Vagina (tissue), 2 donors: Measurements from ENCODE around the gene DPF1. TPM values are rescaled to one million over a fixed set of nuclear protein-coding genes. Genes with fewer than 3 reads are reported as not detected.
"Not testable (repeated sequence)": the region's sequence is repeated elsewhere in the genome, so short reads cannot be mapped to it uniquely, and the experiment has no call there.

Source experiments
- DNase-seq, 2 donors: peaks; one replicate each; pipeline ENCODE4 v3.0.0-alpha.2; 2017; ENCODE audit errors: extremely low spot score in 2 of 2
- H3K27ac ChIP-seq: fragments of 200-600 bp; sonication (generic); one replicate; pipeline ENCODE4 v1.5.1; 2019
- H3K27me3 ChIP-seq: fragments of 200-600 bp; sonication (generic); one replicate; pipeline ENCODE4 v1.5.1; 2019
- H3K36me3 ChIP-seq, 2 donors: fragments of 200-600 bp; sonication (generic); one replicate each; pipeline ENCODE4 v1.5.1; 2017 to 2019
- H3K4me1 ChIP-seq: fragments of 200-600 bp; sonication (generic); one replicate; pipeline ENCODE4 v1.5.1; 2019
- H3K4me3 ChIP-seq, 2 donors: fragments of 200-600 bp; sonication (generic); 1 replicate in 1 of 2; 2 replicates in 1 of 2; pipeline ENCODE4 v1.5.1; 2016 to 2019
- H3K9me3 ChIP-seq: fragments of 200-600 bp; sonication (generic); one replicate; pipeline ENCODE4 v1.5.1; 2019
- CTCF ChIP-seq, 3 experiments: fragments of 450-650 bp in 2 of 3; fragments of 200-600 bp in 1 of 3; sonication (generic) in 1 of 3; IDR thresholded peaks; one replicate each; pipeline ENCODE4 v1.5.1; 2017 to 2019; ENCODE audit warnings: antibody characterized with exemption in 3 of 3, mild to moderate bottlenecking in 2 of 3, moderate library complexity in 2 of 3
- POLR2A ChIP-seq, 2 donors: fragments of 450-650 bp; IDR thresholded peaks; one replicate each; pipeline ENCODE4 v1.6.1; 2017; ENCODE audit warnings: antibody characterized with exemption in 2 of 2, mild to moderate bottlenecking in 2 of 2, moderate library complexity in 2 of 2
- POLR2AphosphoS5 ChIP-seq, 2 donors: sonication (generic); formaldehyde crosslinking; IDR thresholded peaks; one replicate each; pipeline ENCODE4 v1.9.0; 2017; ENCODE audit warnings: antibody characterized with exemption in 2 of 2, mild to moderate bottlenecking in 2 of 2, low read depth in 1 of 2; ENCODE audit not compliant: insufficient read depth in 1 of 2
- intact Hi-C: fragments of 100-400 bp; cut with DNase I; formaldehyde crosslinking; loops from one replicate; pipeline ENCODE4 v1.15.1; 2023
- total RNA-seq: library from RNA; depleted of rRNA; stranded (reverse); fragments of >200 nt; gene quantifications from one replicate; pipeline ENCODE4 v1.2.3, GENCODE V29; 2016

The DPF1 gene
- total RNA-seq, 1 donor from 2014 or later, result not detected

DNA sequence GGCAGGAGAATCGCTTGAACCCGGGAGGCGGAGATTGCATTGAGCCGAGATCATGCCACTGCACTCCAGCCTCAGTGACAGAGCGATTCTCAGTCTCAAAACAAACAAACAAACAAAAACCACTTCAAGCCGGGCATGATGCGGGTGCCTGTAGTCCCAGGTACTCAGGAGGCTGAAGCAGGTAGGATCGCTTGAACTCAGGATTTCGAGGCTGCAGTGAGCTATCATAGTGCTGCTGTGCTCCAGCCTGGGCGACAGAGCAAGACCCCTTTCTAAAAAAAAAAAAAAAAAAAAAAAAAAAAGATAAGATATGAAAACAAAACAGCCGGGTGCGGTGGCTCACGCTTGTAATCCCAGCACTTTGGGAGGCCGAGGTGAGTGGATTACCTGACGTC lies 19.3 kb upstream of the DPF1 start:
- Histone ChIP-seq H3K9me3 (no peaks in the 10 kb centered on the region), H3K4me1 (no peaks in the 10 kb centered on the region), H3K27ac (no peak overlapping the region), H3K36me3 (no peaks in the 10 kb centered on the region), H3K4me3 (no peak overlapping the region), H3K27me3 (no peaks in the 10 kb centered on the region)
- intact Hi-C loops, result no loop called here
- TF ChIP-seq CTCF (IDR thresholded peaks at IDR 0.05), result no peak
- TF ChIP-seq POLR2AphosphoS5 (IDR thresholded peaks at IDR 0.05; ENCODE audit: insufficient read depth in 1 of 2, low read depth in 1 of 2), result no peak
- TF ChIP-seq POLR2A (IDR thresholded peaks at IDR 0.05), result no peak
- no peak for DNase-seq

DNA sequence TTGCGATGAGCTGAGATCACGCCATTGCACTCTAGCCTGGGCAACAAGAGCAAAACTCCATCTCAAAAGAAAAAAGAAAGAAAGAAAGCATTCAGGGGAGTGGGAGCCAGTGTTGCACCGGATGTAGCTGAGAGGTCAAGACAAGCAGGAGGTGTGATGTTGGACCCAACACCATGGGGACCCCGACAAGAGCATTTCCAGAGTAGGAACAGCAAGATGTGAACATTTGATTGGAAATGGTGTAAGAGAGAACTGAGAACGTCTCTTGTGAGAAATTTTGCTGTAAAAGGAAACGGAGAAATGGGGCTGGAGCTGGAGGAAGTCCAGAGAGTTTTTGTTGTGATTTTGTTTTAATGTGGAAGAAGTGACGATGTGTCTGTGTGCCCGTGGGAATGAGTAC lies 15.8 kb upstream of the DPF1 start:
- Histone ChIP-seq H3K4me1 (no peaks in the 10 kb centered on the region), H3K9me3 (no peaks in the 10 kb centered on the region), H3K27ac (no peak overlapping the region), H3K4me3 (no peak overlapping the region), H3K36me3 (no peaks in the 10 kb centered on the region), H3K27me3 (no peaks in the 10 kb centered on the region)
- intact Hi-C loops, result no loop called here
- no peak for DNase-seq
- no peak for TF ChIP-seq CTCF (IDR thresholded peaks at IDR 0.05)
- TF ChIP-seq POLR2A (IDR thresholded peaks at IDR 0.05), result no peak
- TF ChIP-seq POLR2AphosphoS5 (IDR thresholded peaks at IDR 0.05; ENCODE audit: insufficient read depth in 1 of 2, low read depth in 1 of 2), result no peak

- H3K27ac ChIP-seq, result no peak overlapping the region
- DNase-seq, result no peak
- H3K27me3 ChIP-seq, result no peaks in the 10 kb centered on the region
- H3K36me3 ChIP-seq, result no peaks in the 10 kb centered on the region
- H3K9me3 ChIP-seq, result no peaks in the 10 kb centered on the region
- TF ChIP-seq POLR2AphosphoS5 (IDR thresholded peaks at IDR 0.05; ENCODE audit: insufficient read depth in 1 of 2, low read depth in 1 of 2), result no peak
- no peak for TF ChIP-seq POLR2A (IDR thresholded peaks at IDR 0.05)
- no peak for TF ChIP-seq CTCF (IDR thresholded peaks at IDR 0.05)
- intact Hi-C loops, result no loop called here
- no peak overlapping the region for H3K4me3 ChIP-seq
- no peaks in the 10 kb centered on the region for H3K4me1 ChIP-seq
Measured at GRCh38 chr19:38234615-38235014, 10.6 kb upstream of the DPF1 start.

GRCh38 chr19:38233740-38234251 lies 9.8 kb upstream of the DPF1 start:
- Histone ChIP-seq H3K4me1 (peaks cover 6% of the 10 kb centered on the region), H3K36me3 (no peaks in the 10 kb centered on the region), H3K27me3 (no peaks in the 10 kb centered on the region), H3K4me3 (no peak overlapping the region), H3K27ac (no peak overlapping the region), H3K9me3 (no peaks in the 10 kb centered on the region)
- no peak for TF ChIP-seq POLR2A (IDR thresholded peaks at IDR 0.05)
- TF ChIP-seq POLR2AphosphoS5 (IDR thresholded peaks at IDR 0.05; ENCODE audit: insufficient read depth in 1 of 2, low read depth in 1 of 2), result no peak
- TF ChIP-seq CTCF (IDR thresholded peaks at IDR 0.05), result peak; percentile 38 to 66 (median 41)
- DNase-seq, result no peak
- intact Hi-C loops, result no loop called here

DNA sequence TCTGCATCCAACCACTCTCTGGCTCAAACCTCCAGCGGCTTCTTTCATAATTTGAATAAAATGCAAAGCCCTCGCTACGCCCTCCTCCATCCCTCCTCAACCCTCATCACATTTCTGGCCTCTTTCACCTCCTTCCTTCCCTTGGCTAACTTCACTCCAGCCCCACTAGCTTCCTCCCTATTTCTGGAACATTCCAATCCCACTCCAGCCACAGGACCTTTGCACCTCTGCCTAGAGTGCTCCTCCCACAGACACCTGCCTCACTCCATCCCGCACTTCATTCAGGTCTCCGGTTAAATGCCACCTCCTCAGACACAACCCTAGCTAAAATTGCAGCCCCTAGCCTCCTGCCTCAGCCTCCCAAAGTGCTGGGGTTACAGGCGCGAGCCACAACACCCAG lies 7.9 kb upstream of the DPF1 start:
- H3K27me3 ChIP-seq, result no peaks in the 10 kb centered on the region

GRCh38 chr19:38230506-38231133 lies 6.6 kb upstream of the DPF1 start:
- H3K27ac ChIP-seq, intact Hi-C loops, H3K36me3 ChIP-seq, H3K4me3 ChIP-seq, DNase-seq, H3K9me3 ChIP-seq, H3K27me3 ChIP-seq: not testable (repeated sequence)
- peaks cover 17% of the 10 kb centered on the region for H3K4me1 ChIP-seq

More for the DNA sequence above, 7.9 kb upstream of the DPF1 start:
- peaks cover 17% of the 10 kb centered on the region for H3K4me1 ChIP-seq
- H3K9me3 ChIP-seq, result no peaks in the 10 kb centered on the region
- H3K4me3 ChIP-seq, result no peak overlapping the region
- TF ChIP-seq CTCF (IDR thresholded peaks at IDR 0.05) (no peak), POLR2AphosphoS5 (IDR thresholded peaks at IDR 0.05; ENCODE audit: insufficient read depth in 1 of 2, low read depth in 1 of 2) (no peak), POLR2A (IDR thresholded peaks at IDR 0.05) (no peak)
- H3K27ac ChIP-seq, result no peak overlapping the region
- no peak for DNase-seq
- intact Hi-C loops, result no loop called here
- H3K36me3 ChIP-seq, result no peaks in the 10 kb centered on the region
